GM20000 (cell line): ENCODE results near the gene LGALS7B.

Experiments used
- DNase-seq: peaks from one replicate; pipeline ENCODE4 v3.0.0; 2012; ENCODE audit warnings: low spot score
- TF ChIP-seq, protein P1 (sequence below): IDR thresholded peaks from 2 replicates; pipeline ENCODE4 v1.5.1; 2012; ENCODE audit warnings: mild to moderate bottlenecking, control low read depth; ENCODE audit errors: extremely low read depth, missing control alignments

The LGALS7B gene

GRCh38 chr19:38838208-38838985 lies 49.4 kb downstream of the LGALS7B start:
- DNase-seq = no peak
- TF ChIP-seq, protein P1, sequence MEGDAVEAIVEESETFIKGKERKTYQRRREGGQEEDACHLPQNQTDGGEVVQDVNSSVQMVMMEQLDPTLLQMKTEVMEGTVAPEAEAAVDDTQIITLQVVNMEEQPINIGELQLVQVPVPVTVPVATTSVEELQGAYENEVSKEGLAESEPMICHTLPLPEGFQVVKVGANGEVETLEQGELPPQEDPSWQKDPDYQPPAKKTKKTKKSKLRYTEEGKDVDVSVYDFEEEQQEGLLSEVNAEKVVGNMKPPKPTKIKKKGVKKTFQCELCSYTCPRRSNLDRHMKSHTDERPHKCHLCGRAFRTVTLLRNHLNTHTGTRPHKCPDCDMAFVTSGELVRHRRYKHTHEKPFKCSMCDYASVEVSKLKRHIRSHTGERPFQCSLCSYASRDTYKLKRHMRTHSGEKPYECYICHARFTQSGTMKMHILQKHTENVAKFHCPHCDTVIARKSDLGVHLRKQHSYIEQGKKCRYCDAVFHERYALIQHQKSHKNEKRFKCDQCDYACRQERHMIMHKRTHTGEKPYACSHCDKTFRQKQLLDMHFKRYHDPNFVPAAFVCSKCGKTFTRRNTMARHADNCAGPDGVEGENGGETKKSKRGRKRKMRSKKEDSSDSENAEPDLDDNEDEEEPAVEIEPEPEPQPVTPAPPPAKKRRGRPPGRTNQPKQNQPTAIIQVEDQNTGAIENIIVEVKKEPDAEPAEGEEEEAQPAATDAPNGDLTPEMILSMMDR = no peak

DNA sequence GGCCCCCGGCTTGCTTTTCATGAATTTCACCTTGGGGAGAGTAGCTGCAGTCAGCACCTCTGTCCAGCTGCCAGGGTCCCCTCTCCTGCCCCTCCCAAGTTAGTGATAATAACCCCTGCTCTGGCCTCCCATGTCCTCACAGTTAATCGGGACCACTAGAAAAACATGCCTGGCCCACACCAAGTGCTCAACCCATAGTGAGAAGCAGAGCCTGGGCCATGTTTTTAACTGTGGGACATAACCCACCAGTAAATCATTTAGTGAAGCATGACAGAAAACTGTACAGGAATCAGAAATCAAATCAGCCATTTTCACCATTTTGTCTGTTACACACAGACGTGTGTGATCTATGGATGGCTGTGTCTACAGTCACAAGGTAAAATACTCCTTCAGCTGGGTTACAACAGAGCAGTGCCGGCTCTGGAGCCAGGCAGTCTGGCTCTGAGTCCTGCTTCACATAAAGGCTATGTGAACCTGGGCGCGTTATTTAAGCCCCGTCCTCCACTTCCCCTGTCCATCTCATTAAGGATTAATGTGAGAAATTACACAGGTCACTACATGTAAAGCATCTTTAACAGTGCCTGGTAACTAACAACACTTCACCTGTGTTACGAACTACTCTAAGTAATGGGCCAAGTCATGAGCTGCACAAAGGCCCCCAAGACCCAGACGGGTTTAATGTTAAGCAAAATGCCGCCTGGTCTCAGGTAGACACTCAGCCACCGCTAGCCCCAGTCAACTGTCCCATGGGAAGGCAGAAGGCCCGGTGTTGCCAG lies 50.2 kb downstream of the LGALS7B start:
- TF ChIP-seq, protein P1 = no peak
- DNase-seq = no peak

- TF ChIP-seq, protein P1 = no peak
Measured at GRCh38 chr19:38839816-38840582, 51.0 kb downstream of the LGALS7B start.

DNA sequence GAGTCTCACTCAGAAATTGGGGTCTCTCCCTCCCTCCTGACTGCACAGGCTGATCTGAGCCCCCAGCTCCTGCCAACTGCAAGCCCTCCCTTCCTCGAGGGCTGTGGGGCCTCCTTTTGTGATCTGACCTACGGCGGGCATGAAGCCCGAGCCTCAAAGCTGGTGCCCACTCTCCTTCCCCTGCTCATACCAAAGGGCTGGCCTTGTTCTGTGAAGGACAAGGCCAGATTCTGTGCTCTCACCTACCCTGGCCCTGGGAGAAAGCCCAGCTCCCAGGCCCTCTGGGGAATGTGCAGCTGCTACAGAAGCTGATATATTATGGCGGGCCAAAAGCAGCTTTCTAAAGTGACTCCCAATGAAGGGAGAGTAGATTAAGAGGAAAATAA lies 51.6 kb downstream of the LGALS7B start:
- no peak for DNase-seq
- TF ChIP-seq, protein P1 = no peak

More at GRCh38 chr19:38839816-38840582, 51.0 kb downstream of the LGALS7B start:
- no peak for DNase-seq
